Suppressor macrophage treated with lipopolysaccharide for 1 hour (primary cell): Measurements from ENCODE around the gene AHCYL1.
"Not testable (repeated sequence)": the region's sequence is repeated elsewhere in the genome, so short reads cannot be mapped to it uniquely, and the experiment has no call there.

Experiments used
- DNase-seq, 3 donors: peaks; one replicate each; pipeline ENCODE4 v3.0.0-alpha.2; 2020 to 2022

AHCYL1 gene

GRCh38 chr1:109984456-109985246 lies at the start of gene AHCYL1:
TSS of gene AHCYL1 (plus strand) at chr1:109984765. CDS start at chr1:109985053, 288 bp downstream.
- DNase-seq = peak; percentile 100

GRCh38 chr1:109935451-109935900 lies 49.1 kb upstream of the AHCYL1 start:
- no peak for DNase-seq

- no peak for DNase-seq
These were observed 46.8 kb upstream of the AHCYL1 start for GRCh38 chr1:109937738-109938137.

- DNase-seq = no peak
These were observed 46.0 kb upstream of the AHCYL1 start for GRCh38 chr1:109938556-109938955.

GRCh38 chr1:109942434-109942833 lies 42.1 kb upstream of the AHCYL1 start:
- DNase-seq = no peak

GRCh38 chr1:109944541-109944940 lies 40.0 kb upstream of the AHCYL1 start:
- no peak for DNase-seq

- peak; percentile 15 to 47 (median 21) for DNase-seq
These were observed 38.1 kb upstream of the AHCYL1 start for GRCh38 chr1:109946511-109946910.

- peak; percentile 33 to 43 (median 36) for DNase-seq
These were observed 36.8 kb upstream of the AHCYL1 start for GRCh38 chr1:109947582-109948284.

GRCh38 chr1:109948285-109948630 lies 36.3 kb upstream of the AHCYL1 start:
- DNase-seq = no peak

- no peak for DNase-seq
These were observed 34.5 kb upstream of the AHCYL1 start for GRCh38 chr1:109950038-109950437.

GRCh38 chr1:109950509-109950908 lies 34.1 kb upstream of the AHCYL1 start:
- no peak for DNase-seq

- not testable (repeated sequence) for DNase-seq
These were observed 33.1 kb upstream of the AHCYL1 start for GRCh38 chr1:109951501-109951900.

- peak in 1 of 3 donors; percentile 14 for DNase-seq
These were observed 30.5 kb upstream of the AHCYL1 start for GRCh38 chr1:109954041-109954512.

GRCh38 chr1:109959632-109959973 lies 25.0 kb upstream of the AHCYL1 start:
- no peak for DNase-seq

- no peak for DNase-seq
These were observed 24.4 kb upstream of the AHCYL1 start for GRCh38 chr1:109959974-109960744.

GRCh38 chr1:109960745-109961094 lies 23.8 kb upstream of the AHCYL1 start:
- DNase-seq = peak in 1 of 3 donors; percentile 0

GRCh38 chr1:109963864-109964263 lies 20.7 kb upstream of the AHCYL1 start:
- no peak for DNase-seq

- DNase-seq = no peak
These were observed 15.3 kb upstream of the AHCYL1 start for GRCh38 chr1:109969146-109969829.

GRCh38 chr1:109969907-109970306 lies 14.7 kb upstream of the AHCYL1 start:
- DNase-seq = no peak

GRCh38 chr1:109971559-109971958 lies 13.0 kb upstream of the AHCYL1 start:
- DNase-seq = no peak

- DNase-seq = peak; percentile 48 to 76 (median 64)
These were observed 10.4 kb upstream of the AHCYL1 start for GRCh38 chr1:109974191-109974590.

GRCh38 chr1:109975718-109976117 lies 8.8 kb upstream of the AHCYL1 start:
- no peak for DNase-seq

- no peak for DNase-seq
These were observed 7.8 kb upstream of the AHCYL1 start for GRCh38 chr1:109976762-109977161.
